Left renal pelvis (tissue), 4 donors: Measurements from ENCODE around the gene SORL1. TPM values are rescaled to one million over a fixed set of nuclear protein-coding genes. Genes with fewer than 3 reads are reported as not detected.
"Not testable (repeated sequence)": the region's sequence is repeated elsewhere in the genome, so short reads cannot be mapped to it uniquely, and the experiment has no call there.

ENCODE experiments used
- DNase-seq, 4 donors: peaks; one replicate each; pipeline ENCODE4 v3.0.0-alpha.2; 2013; ENCODE audit warnings: low read depth in 4 of 4, low spot score in 3 of 4
- polyA plus RNA-seq, 4 donors: library from polyadenylated mRNA; unstranded; fragments of 120-200 nt; gene quantifications; one replicate each; pipeline ENCODE4 v1.2.1, GENCODE V29; 2013; ENCODE audit not compliant: insufficient read length in 4 of 4

Gene SORL1, protein sequence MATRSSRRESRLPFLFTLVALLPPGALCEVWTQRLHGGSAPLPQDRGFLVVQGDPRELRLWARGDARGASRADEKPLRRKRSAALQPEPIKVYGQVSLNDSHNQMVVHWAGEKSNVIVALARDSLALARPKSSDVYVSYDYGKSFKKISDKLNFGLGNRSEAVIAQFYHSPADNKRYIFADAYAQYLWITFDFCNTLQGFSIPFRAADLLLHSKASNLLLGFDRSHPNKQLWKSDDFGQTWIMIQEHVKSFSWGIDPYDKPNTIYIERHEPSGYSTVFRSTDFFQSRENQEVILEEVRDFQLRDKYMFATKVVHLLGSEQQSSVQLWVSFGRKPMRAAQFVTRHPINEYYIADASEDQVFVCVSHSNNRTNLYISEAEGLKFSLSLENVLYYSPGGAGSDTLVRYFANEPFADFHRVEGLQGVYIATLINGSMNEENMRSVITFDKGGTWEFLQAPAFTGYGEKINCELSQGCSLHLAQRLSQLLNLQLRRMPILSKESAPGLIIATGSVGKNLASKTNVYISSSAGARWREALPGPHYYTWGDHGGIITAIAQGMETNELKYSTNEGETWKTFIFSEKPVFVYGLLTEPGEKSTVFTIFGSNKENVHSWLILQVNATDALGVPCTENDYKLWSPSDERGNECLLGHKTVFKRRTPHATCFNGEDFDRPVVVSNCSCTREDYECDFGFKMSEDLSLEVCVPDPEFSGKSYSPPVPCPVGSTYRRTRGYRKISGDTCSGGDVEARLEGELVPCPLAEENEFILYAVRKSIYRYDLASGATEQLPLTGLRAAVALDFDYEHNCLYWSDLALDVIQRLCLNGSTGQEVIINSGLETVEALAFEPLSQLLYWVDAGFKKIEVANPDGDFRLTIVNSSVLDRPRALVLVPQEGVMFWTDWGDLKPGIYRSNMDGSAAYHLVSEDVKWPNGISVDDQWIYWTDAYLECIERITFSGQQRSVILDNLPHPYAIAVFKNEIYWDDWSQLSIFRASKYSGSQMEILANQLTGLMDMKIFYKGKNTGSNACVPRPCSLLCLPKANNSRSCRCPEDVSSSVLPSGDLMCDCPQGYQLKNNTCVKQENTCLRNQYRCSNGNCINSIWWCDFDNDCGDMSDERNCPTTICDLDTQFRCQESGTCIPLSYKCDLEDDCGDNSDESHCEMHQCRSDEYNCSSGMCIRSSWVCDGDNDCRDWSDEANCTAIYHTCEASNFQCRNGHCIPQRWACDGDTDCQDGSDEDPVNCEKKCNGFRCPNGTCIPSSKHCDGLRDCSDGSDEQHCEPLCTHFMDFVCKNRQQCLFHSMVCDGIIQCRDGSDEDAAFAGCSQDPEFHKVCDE (N-terminal part only)
- polyA plus RNA-seq = 10 to 100 TPM in 3 of 4 donors, 1 to 10 TPM in 1; 3.6 to 57.3 (median 37.8) TPM

DNA sequence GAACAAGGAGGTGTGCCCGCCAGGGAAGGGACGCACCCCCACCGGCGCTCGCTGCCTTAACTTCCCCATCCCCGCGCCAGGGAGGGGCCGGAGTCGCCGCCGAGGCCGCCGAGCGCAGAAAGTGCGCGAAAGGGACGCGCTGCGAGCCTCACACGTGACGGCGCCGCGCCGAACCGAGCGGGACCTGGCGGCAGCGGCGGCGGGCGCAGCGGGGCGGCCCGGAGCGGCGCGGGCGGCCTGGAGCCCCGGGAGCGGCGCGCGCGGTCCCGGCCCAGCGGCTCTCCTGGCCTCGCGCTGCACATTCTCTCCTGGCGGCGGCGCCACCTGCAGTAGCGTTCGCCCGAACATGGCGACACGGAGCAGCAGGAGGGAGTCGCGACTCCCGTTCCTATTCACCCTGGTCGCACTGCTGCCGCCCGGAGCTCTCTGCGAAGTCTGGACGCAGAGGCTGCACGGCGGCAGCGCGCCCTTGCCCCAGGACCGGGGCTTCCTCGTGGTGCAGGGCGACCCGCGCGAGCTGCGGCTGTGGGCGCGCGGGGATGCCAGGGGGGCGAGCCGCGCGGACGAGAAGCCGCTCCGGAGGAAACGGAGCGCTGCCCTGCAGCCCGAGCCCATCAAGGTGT is at the start of gene SORL1:
TSS of gene SORL1 (plus strand) at position 329 of the 623 bp plus-strand sequence. CDS start at position 347, 18 bp downstream.
- DNase-seq = peak in 2 of 4 donors; percentile 60 to 66

DNA sequence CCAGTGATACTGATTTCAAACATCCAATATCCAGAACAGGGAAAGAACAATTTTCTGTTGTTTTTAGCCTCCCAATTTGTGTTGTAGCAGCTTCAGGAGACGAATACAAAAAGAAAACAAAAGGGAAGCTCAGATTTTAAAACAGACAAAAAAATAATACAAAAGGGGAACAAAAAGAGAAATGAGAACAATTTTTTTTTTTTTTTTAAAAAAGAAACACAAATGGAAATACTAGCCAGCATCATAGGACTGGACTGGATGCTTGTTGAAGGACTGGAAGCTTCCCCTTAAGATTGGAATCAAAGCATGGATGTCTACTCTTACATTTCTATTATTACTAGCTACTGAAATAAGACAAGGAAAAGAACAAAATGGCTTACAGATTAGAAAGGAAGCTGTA is 46.5 kb upstream of the SORL1 start:
- no peak for DNase-seq

DNA sequence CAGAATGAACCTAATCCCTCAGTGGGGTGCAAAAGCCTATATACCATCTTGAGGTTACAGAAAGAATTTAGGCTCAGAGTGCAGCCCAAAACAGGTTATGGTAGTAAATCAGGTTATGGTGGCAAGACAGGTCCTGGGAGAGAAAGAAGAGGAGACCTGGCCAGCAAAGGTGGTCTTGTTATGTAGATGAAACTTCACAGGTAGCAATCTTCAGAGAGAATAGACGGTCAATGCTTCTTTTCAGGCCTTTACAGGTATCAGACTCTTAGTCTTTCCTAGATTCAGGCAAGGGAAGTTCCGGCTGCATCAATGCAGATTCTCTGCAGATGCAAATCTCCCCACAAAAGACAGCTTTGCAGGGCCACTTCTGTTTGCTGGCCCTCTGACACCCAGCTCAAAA is 45.8 kb upstream of the SORL1 start:
- DNase-seq = no peak

DNA sequence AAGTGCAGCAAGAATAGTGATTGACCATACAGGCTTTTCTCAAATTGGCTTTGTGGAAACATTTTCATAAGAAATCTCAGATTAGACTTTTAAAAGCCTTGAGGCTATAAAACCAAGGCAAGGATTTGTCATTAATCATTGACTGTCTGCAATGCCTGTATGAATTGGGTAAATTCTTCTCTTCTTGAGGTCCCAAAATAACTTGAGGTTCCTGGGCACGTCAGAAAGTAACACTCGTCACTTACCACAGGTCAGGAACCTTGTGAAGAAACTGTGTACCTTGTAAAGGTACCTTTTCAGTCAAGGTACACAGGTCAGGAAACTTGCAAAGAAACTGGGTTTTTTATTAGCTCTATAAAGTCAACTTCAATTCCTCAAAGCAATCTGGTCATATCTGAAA is 43.3 kb upstream of the SORL1 start:
- DNase-seq = no peak

DNA sequence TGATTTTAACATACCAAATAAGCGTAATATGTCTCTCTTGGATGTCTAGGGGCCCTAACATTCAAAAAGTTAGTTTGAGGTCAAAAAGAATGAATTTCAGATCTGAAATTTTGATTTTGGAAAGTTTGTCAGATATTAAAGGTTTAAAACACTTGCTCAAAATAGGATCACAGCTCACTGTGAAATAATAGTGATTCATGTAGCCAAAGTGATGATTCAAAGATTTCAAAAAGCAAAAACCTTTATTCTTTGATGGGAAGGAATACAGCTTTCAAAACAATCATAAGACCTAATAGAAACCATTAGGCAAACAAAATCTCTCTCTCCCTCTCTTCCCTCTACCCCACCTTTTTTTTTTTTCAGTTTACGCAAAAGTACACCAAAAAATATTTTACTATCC is 42.1 kb upstream of the SORL1 start:
- not testable (repeated sequence) for DNase-seq

DNA sequence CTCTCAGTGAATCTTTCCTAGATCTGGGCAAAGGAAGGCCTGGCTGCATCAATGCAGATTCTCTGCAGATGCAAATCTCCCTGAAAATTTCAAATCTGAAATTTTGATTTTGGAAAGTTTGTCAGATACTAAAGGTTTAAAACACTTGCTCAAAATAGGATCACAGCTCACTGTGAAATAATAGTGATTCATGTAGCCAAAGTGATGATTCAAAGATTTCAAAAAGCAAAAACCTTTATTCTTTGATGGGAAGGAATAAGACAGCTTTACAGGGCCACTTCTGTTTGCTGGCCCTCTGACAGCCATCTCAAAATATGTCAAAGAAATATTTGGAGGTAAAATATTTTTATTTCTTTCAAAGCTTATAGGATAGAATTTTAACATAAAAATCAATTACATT is 40.8 kb upstream of the SORL1 start:
- not testable (repeated sequence) for DNase-seq

DNA sequence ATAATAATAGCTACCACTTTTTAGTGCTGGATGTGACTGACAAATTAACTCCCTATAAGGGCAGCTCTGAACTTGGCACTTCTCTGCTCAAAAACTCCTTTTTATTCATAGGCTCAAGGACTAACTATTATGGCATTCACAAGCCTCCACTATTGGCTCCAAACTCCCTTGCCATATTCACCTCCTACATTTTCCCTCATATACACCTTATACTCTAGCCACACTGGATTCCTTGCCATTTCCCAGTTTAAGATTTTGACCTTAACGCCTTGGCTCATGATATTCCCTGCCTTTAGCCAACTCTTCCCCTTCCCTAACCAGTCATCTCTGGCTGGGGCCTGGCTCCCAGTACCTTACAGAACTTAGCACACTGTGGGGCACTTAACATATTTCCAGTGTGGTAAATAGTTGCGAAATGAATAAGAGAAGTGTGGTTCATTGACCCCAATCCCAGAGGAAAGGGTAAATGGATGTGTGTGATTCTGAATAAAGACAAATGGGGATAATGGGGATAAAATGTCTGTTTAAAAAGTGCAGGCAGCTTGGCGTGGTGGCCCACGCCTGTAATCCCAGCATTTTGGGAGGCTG is 40.0 kb upstream of the SORL1 start:
- no peak for DNase-seq

DNA sequence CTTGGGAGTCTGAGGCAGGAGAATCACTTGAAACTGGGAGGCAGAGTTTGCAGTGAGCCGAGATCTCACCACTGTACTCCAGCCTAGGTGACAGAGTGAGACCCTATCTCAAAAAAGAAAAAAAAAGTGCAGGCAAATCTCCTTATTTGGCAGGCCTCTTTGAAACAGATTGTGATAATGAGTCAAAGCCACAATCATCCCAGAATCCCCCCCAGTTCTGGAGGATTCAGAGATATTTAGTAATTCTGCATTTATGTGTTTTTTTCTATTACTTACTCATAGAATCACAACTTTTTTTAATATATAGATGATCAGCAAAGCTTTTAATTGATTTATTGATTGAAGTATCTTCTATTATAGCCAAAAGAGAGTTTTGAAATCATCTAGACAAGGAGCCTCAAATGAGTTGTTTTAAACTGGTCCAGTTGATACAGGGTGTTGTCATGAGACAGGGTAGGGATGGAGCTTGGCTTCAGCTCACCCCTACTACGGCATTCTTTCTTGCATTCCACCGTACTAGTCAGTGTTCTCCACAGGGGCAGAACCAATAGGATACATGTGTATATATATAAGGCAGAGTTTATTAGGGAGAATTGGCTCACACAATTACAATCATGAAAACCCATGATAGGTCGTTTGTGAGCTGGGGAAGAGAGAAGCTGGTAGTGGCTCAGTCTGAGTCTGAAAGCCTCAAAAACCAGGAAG is 39.3 kb upstream of the SORL1 start:
- no peak for DNase-seq

DNA sequence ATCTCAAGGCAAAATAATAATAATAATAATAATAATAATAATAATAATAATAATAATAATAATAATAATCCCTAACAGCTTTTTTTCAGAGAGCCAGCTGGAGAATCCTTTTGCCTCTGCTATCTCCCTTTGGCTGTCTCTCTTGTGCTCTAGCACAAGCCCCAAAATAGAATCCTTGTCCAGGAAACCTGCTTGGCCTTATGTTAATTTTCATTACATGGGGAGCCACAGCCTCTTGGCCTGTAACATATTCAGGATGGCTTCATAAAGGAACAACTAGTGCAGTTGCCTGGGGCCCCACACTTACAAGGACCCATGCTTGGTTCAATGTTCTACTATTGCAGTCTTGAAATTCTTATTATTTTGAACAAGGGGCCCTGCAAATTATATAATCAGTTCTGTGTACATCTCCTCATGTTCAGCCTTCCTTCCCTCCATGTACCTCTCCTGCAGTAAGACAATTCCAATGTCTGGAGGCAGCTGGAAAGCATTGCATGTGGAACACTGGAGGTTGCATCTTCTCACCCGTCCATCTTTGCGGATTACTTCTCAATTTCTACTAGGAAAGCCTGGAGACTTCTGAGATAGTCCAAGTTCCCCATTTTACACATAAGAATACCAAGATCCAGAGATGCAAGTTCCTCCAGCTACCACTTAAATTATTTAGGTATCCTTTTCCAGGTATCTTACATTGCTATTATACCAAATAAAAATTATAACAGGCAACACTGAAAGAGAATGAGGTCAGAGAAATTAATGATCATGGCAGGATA is 37.8 kb upstream of the SORL1 start:
- no peak for DNase-seq

DNA sequence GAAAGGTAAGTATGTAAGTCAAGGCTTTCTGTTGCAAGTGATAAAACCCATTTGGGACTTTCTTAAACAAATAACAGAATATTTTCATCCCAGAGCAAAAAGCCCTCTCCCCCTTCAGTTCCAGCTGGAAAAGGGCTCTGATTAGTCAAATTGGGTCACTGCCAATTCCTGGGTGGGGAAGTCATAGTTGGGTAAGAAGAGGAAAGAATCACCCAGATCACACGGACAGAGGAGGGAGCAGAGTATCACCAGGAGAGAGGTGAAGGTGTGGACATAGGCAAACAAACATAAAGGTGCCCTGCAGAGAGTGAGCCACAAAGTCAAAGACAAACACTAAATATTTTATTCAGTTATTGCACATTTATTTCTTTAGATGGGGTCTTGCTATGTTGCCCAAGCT is 36.3 kb upstream of the SORL1 start:
- DNase-seq = no peak

DNA sequence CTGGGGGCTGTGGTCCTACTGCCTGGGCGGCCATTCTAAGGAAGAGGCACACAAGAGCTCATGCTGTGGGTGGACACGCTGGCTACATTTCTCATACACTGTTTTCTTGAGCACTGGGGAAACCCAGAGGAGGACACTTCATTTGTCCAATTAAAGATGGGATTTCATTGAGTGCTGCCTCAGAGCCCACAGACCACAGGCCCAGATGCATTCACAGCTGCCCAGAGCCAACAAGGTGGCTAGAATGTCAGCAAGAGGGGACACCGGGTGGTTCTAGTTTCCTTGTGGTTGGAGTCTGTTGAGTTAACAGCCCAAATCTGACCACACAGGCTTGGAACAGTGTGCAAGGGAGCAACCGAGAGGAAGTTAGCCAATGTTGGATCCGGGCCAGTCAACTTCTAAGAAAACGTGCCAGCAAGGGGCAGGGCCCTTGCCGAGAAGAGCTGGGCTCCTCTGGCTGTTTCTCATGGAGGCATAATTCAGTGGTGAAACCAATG is 35.0 kb upstream of the SORL1 start:
- no peak for DNase-seq

DNA sequence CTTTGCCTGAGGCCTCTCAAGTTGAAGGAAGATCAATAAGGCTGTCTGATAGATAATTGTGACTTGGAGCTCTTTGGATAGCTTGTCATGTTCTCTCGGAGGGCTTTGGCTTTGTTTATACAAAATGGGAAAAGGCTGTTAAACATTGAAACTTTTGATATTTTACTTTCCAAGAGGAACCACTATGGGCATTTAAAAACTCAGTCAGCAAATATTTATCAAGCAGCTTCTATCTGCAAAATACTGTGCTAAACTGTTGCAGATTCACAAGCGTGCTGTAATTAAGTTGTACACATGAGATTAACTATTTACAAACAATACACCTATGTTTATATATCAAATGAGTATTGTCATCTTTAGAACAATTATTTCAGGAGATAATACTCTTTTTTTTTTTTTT is 34.5 kb upstream of the SORL1 start:
- no peak for DNase-seq

DNA sequence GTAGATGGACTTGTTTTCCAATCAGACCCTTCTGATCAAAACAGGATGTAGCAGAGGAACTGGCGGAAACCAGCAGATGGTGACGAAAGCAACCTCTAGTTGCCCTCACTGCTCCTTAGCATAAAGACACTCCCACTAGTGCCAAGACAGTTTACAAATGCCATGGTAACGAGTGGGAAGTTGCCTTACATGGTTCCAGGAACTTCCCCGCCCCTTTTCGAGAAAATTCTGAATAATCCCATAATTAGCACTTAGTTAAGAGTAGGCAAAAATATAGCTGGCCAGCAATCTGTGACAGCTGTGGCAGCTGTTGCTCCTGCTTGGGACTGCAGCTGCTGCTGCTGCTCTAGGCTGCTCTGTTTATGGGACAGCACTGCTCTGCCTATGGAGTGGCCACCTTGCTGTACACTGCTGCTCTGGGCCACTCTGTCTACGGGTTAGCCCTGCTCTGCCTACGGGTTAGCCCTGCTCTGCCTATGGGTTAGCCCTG is 33.4 kb upstream of the SORL1 start:
- no peak for DNase-seq

DNA sequence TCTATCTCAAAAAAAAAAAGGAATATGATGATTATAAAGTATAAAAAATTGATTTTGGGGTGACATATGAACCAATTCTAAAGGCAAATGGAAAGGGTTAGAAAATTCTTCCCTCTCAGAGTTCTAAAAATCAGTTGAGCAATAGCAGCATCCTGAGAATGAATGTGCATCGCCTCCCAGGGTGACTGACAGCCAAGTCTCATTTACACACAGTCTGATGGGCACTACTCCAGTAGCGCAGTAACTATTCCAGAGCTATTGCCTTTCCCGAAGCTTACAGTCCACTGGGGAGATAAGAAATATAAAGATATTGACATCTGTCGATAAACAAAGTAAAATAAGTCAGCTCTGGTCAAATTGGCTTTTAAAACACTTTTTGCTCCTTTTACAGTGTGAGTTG is 32.3 kb upstream of the SORL1 start:
- DNase-seq = no peak

DNA sequence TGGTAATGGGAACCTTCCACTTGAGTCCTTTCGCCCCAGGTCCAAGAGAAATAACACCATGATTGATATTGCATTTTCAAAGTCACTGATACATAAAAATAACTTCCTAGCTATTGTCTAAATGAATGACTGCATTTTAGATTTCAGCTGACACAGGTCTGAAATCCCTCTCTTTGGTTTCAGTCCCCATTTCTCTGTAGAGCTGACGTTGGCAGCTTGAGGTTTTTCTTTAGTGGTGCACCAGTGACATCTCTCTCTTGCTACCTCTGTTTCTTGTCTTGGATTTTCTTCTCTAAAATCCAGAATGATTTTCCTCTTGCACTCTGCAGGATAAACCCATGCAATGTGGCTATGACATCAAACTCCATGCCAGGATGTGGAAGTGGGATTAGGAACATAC is 31.7 kb upstream of the SORL1 start:
- no peak for DNase-seq

DNA sequence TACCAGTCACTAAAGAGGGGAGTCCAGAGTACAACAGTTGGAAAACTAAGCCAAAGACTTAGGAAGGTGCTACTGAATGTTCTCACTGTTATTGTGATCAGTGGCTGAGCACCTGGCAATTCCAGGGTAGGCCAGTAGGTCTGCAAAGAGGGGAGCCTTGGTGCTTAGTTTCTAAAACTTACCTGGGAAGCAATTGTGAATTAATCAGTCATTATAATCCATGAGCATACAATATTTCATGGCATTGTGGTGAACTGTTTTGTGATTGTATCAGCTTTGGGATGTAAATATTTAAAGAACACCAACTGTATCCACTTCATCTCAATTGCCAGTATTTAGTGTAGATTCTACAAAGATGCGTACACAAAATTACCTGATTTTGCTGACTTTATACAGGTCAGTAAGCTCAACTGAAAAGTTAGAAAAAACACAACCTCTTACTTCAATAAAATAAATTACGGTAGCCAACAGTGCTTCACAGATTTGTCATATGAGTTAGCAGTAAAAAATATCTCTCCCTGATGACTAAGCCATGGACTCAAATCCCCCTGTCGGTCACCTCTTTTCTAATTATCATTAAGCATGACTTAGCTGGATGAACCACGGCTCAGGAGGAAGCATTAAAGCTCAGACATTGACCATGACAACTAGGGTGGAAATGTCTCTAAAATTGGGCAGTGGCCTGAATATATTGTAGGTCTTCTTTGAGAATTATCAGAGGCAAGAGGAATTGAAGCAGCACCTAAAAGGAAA is 30.8 kb upstream of the SORL1 start:
- no peak for DNase-seq

DNA sequence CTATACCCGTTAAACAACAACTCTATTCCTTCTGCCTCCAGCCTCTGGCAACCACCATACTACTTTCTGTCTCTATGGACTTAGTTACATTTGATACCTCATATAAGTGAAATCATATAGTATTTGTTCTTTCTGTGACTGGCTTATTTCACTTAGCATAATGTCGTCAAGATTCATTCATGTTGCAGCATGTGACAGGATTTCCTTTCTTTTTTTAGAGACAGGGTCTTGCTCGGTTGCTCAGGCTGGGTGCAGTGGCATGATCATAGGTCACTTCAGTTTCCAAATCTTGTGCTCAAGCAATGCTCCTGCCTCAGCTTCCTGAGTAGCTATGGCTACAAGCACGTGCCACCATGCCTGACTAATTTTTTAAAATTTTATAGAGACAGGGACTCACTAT is 29.4 kb upstream of the SORL1 start:
- DNase-seq = no peak
